ENCODE results near the gene ACTR10. TPM values are rescaled to one million over a fixed set of nuclear protein-coding genes. Genes with fewer than 3 reads are reported as not detected.

Gene ACTR10
- total RNA-seq, 2 experiments from 2014 or later, result 38.8 to 43.6 TPM

GRCh38 chr14:58152014-58152857 is 47.7 kb upstream of the ACTR10 start, which contains the start of gene ARMH4:
Gene ARMH4 (minus strand): TSS chr14:58152213. CDS start chr14:58139358, 12,855 bp downstream.
- Mint-ChIP-seq H3K36me3 (ENCODE audit: low read depth) (no peaks in the 10 kb centered on the region), H3K4me1 (ENCODE audit: low read depth) (peaks cover 8% of the 10 kb centered on the region), H3K4me3 (peak within 1 kb of the TSS; percentile 84), H3K9me3 (no peaks in the 10 kb centered on the region), H3K27me3 (peaks cover 79% of the 10 kb centered on the region), H3K27ac (no peak within 1 kb of the TSS)
- ATAC-seq (ENCODE audit: poor library complexity) (peak; percentile 94), DNase-seq (peak; percentile 19 to 80 (median 55))
- H3K4me1 ChIP-seq (ENCODE audit: insufficient read depth, low read length), result peaks cover 16% of the 10 kb centered on the region
- H3K4me3 ChIP-seq (ENCODE audit: low read length), result peak within 1 kb of the TSS; percentile 54
- no peaks in the 10 kb centered on the region for H3K9me3 ChIP-seq (ENCODE audit: control insufficient read depth in 1 of 2, insufficient read depth in 1 of 2, low read length in 2 of 2)
- H3K27ac ChIP-seq (ENCODE audit: low read depth in 1 of 2, low read length in 2 of 2), result no peak within 1 kb of the TSS
- peaks cover 20 to 35% of the 10 kb centered on the region in 2 experiments for H3K27me3 ChIP-seq (ENCODE audit: control insufficient read depth in 1 of 2, insufficient read depth in 2 of 2, low read length in 2 of 2)
- ChIA-PET POLR2A (no interaction called here), CTCF (no interaction called here)
- intact Hi-C loops (cut with DNase I, micrococcal nuclease), result no loop called here
- no peak for TF ChIP-seq CTCF (IDR thresholded peaks at IDR 0.05)
- no peaks in the 10 kb centered on the region for H3K36me3 ChIP-seq (ENCODE audit: insufficient read depth, low read length)

- Mint-ChIP-seq H3K36me3 (ENCODE audit: low read depth) (no peaks in the 10 kb centered on the region), H3K9me3 (no peaks in the 10 kb centered on the region), H3K4me3 (no peak overlapping the region), H3K27me3 (peaks cover 28% of the 10 kb centered on the region), H3K27ac (no peak overlapping the region), H3K4me1 (ENCODE audit: low read depth) (no peaks in the 10 kb centered on the region)
- no peak for DNase-seq
- no peak for TF ChIP-seq CTCF (IDR thresholded peaks at IDR 0.05)
- no peak for ATAC-seq (ENCODE audit: poor library complexity)
- no peaks in the 10 kb centered on the region for H3K36me3 ChIP-seq (ENCODE audit: insufficient read depth, low read length)
- no peaks in the 10 kb centered on the region for H3K9me3 ChIP-seq (ENCODE audit: control insufficient read depth in 1 of 2, insufficient read depth in 1 of 2, low read length in 2 of 2)
- H3K4me3 ChIP-seq (ENCODE audit: low read length), result no peak overlapping the region
- intact Hi-C loops (cut with DNase I, micrococcal nuclease), result no loop called here
- ChIA-PET CTCF (no interaction called here), POLR2A (no interaction called here)
- no peaks in the 10 kb centered on the region for H3K4me1 ChIP-seq (ENCODE audit: insufficient read depth, low read length)
- H3K27me3 ChIP-seq (ENCODE audit: control insufficient read depth in 1 of 2, insufficient read depth in 2 of 2, low read length in 2 of 2), result peaks cover 0 to 5% of the 10 kb centered on the region in 2 experiments
- H3K27ac ChIP-seq (ENCODE audit: low read depth in 1 of 2, low read length in 2 of 2), result no peak overlapping the region
These were observed 39.4 kb upstream of the ACTR10 start for GRCh38 chr14:58160561-58160960.

- peaks cover 0 to 3% of the 10 kb centered on the region in 2 experiments for H3K27me3 ChIP-seq (ENCODE audit: control insufficient read depth in 1 of 2, insufficient read depth in 2 of 2, low read length in 2 of 2)
- intact Hi-C loops (cut with DNase I, micrococcal nuclease), result loop anchor here in 1 of 2 experiments (1.0 kb wide), 1 partner anchor 58 kb away; no protein-coding TSS in a partner anchor
- CTCF ChIA-PET, result interaction anchor here (1.0 kb wide), 1 partner anchor 57 kb away, joined by 4 read pairs; no protein-coding TSS in a partner anchor
These were observed 33.7 kb upstream of the ACTR10 start for GRCh38 chr14:58166005-58166983.

More at GRCh38 chr14:58166005-58166983, 33.7 kb upstream of the ACTR10 start:
- H3K4me3 ChIP-seq (ENCODE audit: low read length), result no peak overlapping the region
- no peak overlapping the region for H3K4me3 Mint-ChIP-seq
- no peaks in the 10 kb centered on the region for H3K4me1 ChIP-seq (ENCODE audit: insufficient read depth, low read length)
- H3K36me3 ChIP-seq (ENCODE audit: insufficient read depth, low read length), result no peaks in the 10 kb centered on the region
- ATAC-seq (ENCODE audit: poor library complexity) (no peak), DNase-seq (peak; percentile 48 to 80 (median 66))
- H3K9me3 Mint-ChIP-seq, result no peaks in the 10 kb centered on the region
- H3K27me3 Mint-ChIP-seq, result peaks cover 15% of the 10 kb centered on the region
- POLR2A ChIA-PET, result no interaction called here
- H3K27ac Mint-ChIP-seq, result no peak overlapping the region
- H3K9me3 ChIP-seq (ENCODE audit: control insufficient read depth in 1 of 2, insufficient read depth in 1 of 2, low read length in 2 of 2), result no peaks in the 10 kb centered on the region
- peak; percentile 92 for TF ChIP-seq CTCF (IDR thresholded peaks at IDR 0.05)
- H3K36me3 Mint-ChIP-seq (ENCODE audit: low read depth), result no peaks in the 10 kb centered on the region
- no peak overlapping the region for H3K27ac ChIP-seq (ENCODE audit: low read depth in 1 of 2, low read length in 2 of 2)
- no peaks in the 10 kb centered on the region for H3K4me1 Mint-ChIP-seq (ENCODE audit: low read depth)

Measured in CD4-positive, alpha-beta T cell (primary cell).